Aorta (tissue), 5 donors: ENCODE results near the gene ISG15. TPM values are rescaled to one million over a fixed set of nuclear protein-coding genes. Genes with fewer than 3 reads are reported as not detected.

Experiments
- ATAC-seq: fragments of 200-7000 bp; cut with Tn5 transposase; one replicate; pipeline ENCODE4 v1.9.1; 2022; ENCODE audit warnings: moderate library complexity; ENCODE audit not compliant: low FRiP score
- DNase-seq, 2 donors: peaks; one replicate each; pipeline ENCODE4 v3.0.0-alpha.2; 2020
- H3K27ac ChIP-seq, 2 donors: one replicate each; pipeline ENCODE4 v1.5.1; 2013; ENCODE audit warnings: low read length in 2 of 2, mild to moderate bottlenecking in 2 of 2, moderate library complexity in 2 of 2, control low read depth in 1 of 2, inconsistent platforms in 1 of 2, low read depth in 1 of 2
- H3K27me3 ChIP-seq, 2 donors: one replicate each; pipeline ENCODE4 v1.6.1; 2013; ENCODE audit warnings: control low read depth in 1 of 2, low read length in 1 of 2, mild to moderate bottlenecking in 1 of 2, moderate library complexity in 1 of 2; ENCODE audit not compliant: insufficient read depth in 2 of 2, control insufficient read depth in 1 of 2
- H3K36me3 ChIP-seq, 2 donors: one replicate each; pipeline ENCODE4 v1.6.1; 2013; ENCODE audit warnings: control low read depth in 1 of 2, low read length in 1 of 2, mild to moderate bottlenecking in 1 of 2; ENCODE audit not compliant: insufficient read depth in 2 of 2, control insufficient read depth in 1 of 2
- H3K4me1 ChIP-seq, 2 donors: one replicate each; pipeline ENCODE4 v1.6.1; 2013; ENCODE audit warnings: low read length in 2 of 2, control low read depth in 1 of 2, mild to moderate bottlenecking in 1 of 2, moderate library complexity in 1 of 2; ENCODE audit not compliant: insufficient read depth in 2 of 2, control insufficient read depth in 1 of 2
- H3K4me3 ChIP-seq, 2 donors: one replicate each; pipeline ENCODE4 v1.5.1; 2013; ENCODE audit warnings: low read length in 2 of 2, control low read depth in 1 of 2, mild to moderate bottlenecking in 1 of 2
- H3K9me3 ChIP-seq: one replicate; pipeline ENCODE4 v1.6.1; 2013; ENCODE audit warnings: mild to moderate bottlenecking, low read length; ENCODE audit not compliant: control insufficient read depth
- WGBS, 2 donors: extraction: QIAGEN DNeasy Blood & Tissue Kit; methylation state at CpG; one replicate each; pipeline ENCODE4 v1.1.7; 2013; 5-methylcytosine and 5-hydroxymethylcytosine counted together
- intact Hi-C, 2 donors: fragments of 100-400 bp; cut with DNase I; formaldehyde crosslinking; loops; one replicate each; pipeline versions ENCODE4 v1.14.2 to v1.15.0; 2022
- polyA plus RNA-seq, 2 donors: library from polyadenylated mRNA; stranded (reverse); fragments of 200-250 nt; gene quantifications; one replicate each; pipeline ENCODE4 v1.2.3, GENCODE V29; 2013
- total RNA-seq, 2 donors: library from RNA; stranded (reverse); fragmentation: NEBNext Ultra II Directional; extraction: Animal tissue kit (Norgen Biotek cat#: 25700); gene quantifications; one replicate each; pipeline ENCODE4 v1.2.1, GENCODE V29; 2021
- donor health status: healthy with polysubstance abuse.
- donor health status: Bipolar disorder and iron deficiency.
- donor health status: DM: no; HTN: no; CAD: no.
- donor health status: DM: no; HTN: no; CAD: no.
- donor health status: DM: yes; HTN: yes; CAD: no.

Gene ISG15
- total and polyA plus RNA-seq, 4 donors, result 34.4 to 104 (median 60.2) TPM

GRCh38 chr1:1021920-1022259 is 8.6 kb downstream of the ISG15 start:
- no peaks in the 10 kb centered on the region for H3K27me3 ChIP-seq
- no peak overlapping the region for H3K4me3 ChIP-seq
- 94 to 97% methylated on average over 10 of the region's 10 CpGs for WGBS, 2 donors
- H3K27ac ChIP-seq, result no peak overlapping the region
- no peaks in the 10 kb centered on the region for H3K36me3 ChIP-seq
- no peaks in the 10 kb centered on the region for H3K9me3 ChIP-seq
- intact Hi-C loops, result loop anchor here in 1 of 2 donors (5.0 kb wide), 1 partner anchor 35 kb away; no protein-coding TSS in a partner anchor
- DNase-seq (no peak), ATAC-seq (no peak)
- no peaks in the 10 kb centered on the region for H3K4me1 ChIP-seq

GRCh38 chr1:1022302-1023009 is 9.2 kb downstream of the ISG15 start:
- Histone ChIP-seq H3K27me3 (no peaks in the 10 kb centered on the region), H3K27ac (no peak overlapping the region), H3K9me3 (no peaks in the 10 kb centered on the region), H3K36me3 (no peaks in the 10 kb centered on the region), H3K4me3 (no peak overlapping the region), H3K4me1 (no peaks in the 10 kb centered on the region)
- ATAC-seq (no peak), DNase-seq (no peak)
- 93 to 94% methylated on average over 23 to 27 of the region's 27 CpGs for WGBS, 2 donors
- intact Hi-C loops, result loop anchor here in 1 of 2 donors (5.0 kb wide), 1 partner anchor 35 kb away; no protein-coding TSS in a partner anchor

GRCh38 chr1:1023700-1024099 is 10.4 kb downstream of the ISG15 start:
- H3K9me3 ChIP-seq, result no peaks in the 10 kb centered on the region
- H3K4me3 ChIP-seq, result no peak overlapping the region
- WGBS, 2 donors, result 80 to 83% methylated on average over 13 of the region's 13 CpGs
- ATAC-seq (no peak), DNase-seq (no peak)
- H3K4me1 ChIP-seq, result no peaks in the 10 kb centered on the region
- intact Hi-C loops, result loop anchor here in 1 of 2 donors (5.0 kb wide), 1 partner anchor 34 kb away; no protein-coding TSS in a partner anchor
- H3K27me3 ChIP-seq, result no peaks in the 10 kb centered on the region
- H3K36me3 ChIP-seq, result no peaks in the 10 kb centered on the region
- H3K27ac ChIP-seq, result no peak overlapping the region

- no peaks in the 10 kb centered on the region for H3K36me3 ChIP-seq
These were observed 11.0 kb downstream of the ISG15 start for GRCh38 chr1:1024149-1024770.

GRCh38 chr1:1024771-1025699 is 11.7 kb downstream of the ISG15 start:
- Histone ChIP-seq H3K9me3 (no peaks in the 10 kb centered on the region), H3K36me3 (no peaks in the 10 kb centered on the region), H3K4me1 (no peaks in the 10 kb centered on the region), H3K4me3 (no peak overlapping the region), H3K27me3 (no peaks in the 10 kb centered on the region), H3K27ac (no peak overlapping the region)
- intact Hi-C loops, result loop anchor here in 1 of 2 donors (5.0 kb wide), 1 partner anchor 32 kb away; no protein-coding TSS in a partner anchor
- 59 to 62% methylated on average over 25 to 31 of the region's 31 CpGs for WGBS, 2 donors
- no peak for ATAC-seq
- no peak for DNase-seq

More at GRCh38 chr1:1024149-1024770, 11.0 kb downstream of the ISG15 start:
- H3K27ac ChIP-seq, result no peak overlapping the region
- WGBS, 2 donors, result 90 to 94% methylated on average over 9 of the region's 9 CpGs
- intact Hi-C loops, result loop anchor here in 1 of 2 donors (5.0 kb wide), 1 partner anchor 33 kb away; no protein-coding TSS in a partner anchor
- H3K9me3 ChIP-seq, result no peaks in the 10 kb centered on the region
- DNase-seq (no peak), ATAC-seq (no peak)
- no peaks in the 10 kb centered on the region for H3K27me3 ChIP-seq
- H3K4me1 ChIP-seq, result no peaks in the 10 kb centered on the region
- H3K4me3 ChIP-seq, result no peak overlapping the region

- intact Hi-C loops, result no loop called here
- no peak for DNase-seq
- Histone ChIP-seq H3K27ac (no peak overlapping the region), H3K4me1 (no peaks in the 10 kb centered on the region), H3K36me3 (no peaks in the 10 kb centered on the region), H3K4me3 (no peak overlapping the region), H3K9me3 (no peaks in the 10 kb centered on the region), H3K27me3 (no peaks in the 10 kb centered on the region)
- WGBS, 2 donors, result 88 to 94% methylated on average over 9 to 10 of the region's 10 CpGs
- no peak for ATAC-seq
These were observed 12.4 kb downstream of the ISG15 start for GRCh38 chr1:1025730-1026129.

GRCh38 chr1:1026599-1027413 is 13.5 kb downstream of the ISG15 start:
- Histone ChIP-seq H3K4me3 (no peak overlapping the region), H3K27me3 (no peaks in the 10 kb centered on the region), H3K9me3 (no peaks in the 10 kb centered on the region), H3K36me3 (no peaks in the 10 kb centered on the region), H3K4me1 (no peaks in the 10 kb centered on the region), H3K27ac (no peak overlapping the region)
- no peak for DNase-seq
- intact Hi-C loops, result no loop called here
- no peak for ATAC-seq
- 80 to 83% methylated on average over 21 of the region's 21 CpGs for WGBS, 2 donors

- intact Hi-C loops, result no loop called here
- no peaks in the 10 kb centered on the region for H3K36me3 ChIP-seq
- ATAC-seq (no peak), DNase-seq (no peak)
- no peak overlapping the region for H3K4me3 ChIP-seq
- H3K27me3 ChIP-seq, result no peaks in the 10 kb centered on the region
- H3K4me1 ChIP-seq, result no peaks in the 10 kb centered on the region
- H3K27ac ChIP-seq, result no peak overlapping the region
- WGBS, 2 donors, result 85 to 88% methylated on average over 17 of the region's 17 CpGs
- H3K9me3 ChIP-seq, result no peaks in the 10 kb centered on the region
These were observed 14.5 kb downstream of the ISG15 start for GRCh38 chr1:1027791-1028190.
